IPS DF 6.9 (cell line): ENCODE data around the gene RNF208.

ENCODE experiments used
- DNase-seq: peaks from one replicate; pipeline ENCODE4 v3.0.0-alpha.2; 2013; ENCODE audit warnings: low read depth, low spot score
- H3K27ac ChIP-seq: one replicate; pipeline ENCODE4 v1.5.1; 2013; ENCODE audit warnings: low read length, control low read depth
- H3K27me3 ChIP-seq: 2 replicates; pipeline ENCODE4 v1.6.1; 2013; ENCODE audit warnings: mild to moderate bottlenecking, low read length; ENCODE audit not compliant: control insufficient read depth, insufficient read depth
- H3K36me3 ChIP-seq: 2 replicates; pipeline ENCODE4 v1.6.1; 2013; ENCODE audit warnings: low read length; ENCODE audit not compliant: control insufficient read depth, insufficient read depth
- H3K4me1 ChIP-seq: 2 replicates; pipeline ENCODE4 v1.6.1; 2013; ENCODE audit warnings: low read length; ENCODE audit not compliant: control insufficient read depth, insufficient read depth
- H3K4me3 ChIP-seq: 2 replicates; pipeline ENCODE4 v1.5.1; 2013; ENCODE audit warnings: mild to moderate bottlenecking, low read length
- H3K9me3 ChIP-seq: 2 replicates; pipeline ENCODE4 v1.6.1; 2013; ENCODE audit warnings: low read length, inconsistent platforms; ENCODE audit not compliant: control insufficient read depth, insufficient read depth
- WGBS: extraction: QIAGEN DNeasy Blood & Tissue Kit; methylation state at CpG from one replicate; pipeline ENCODE4 v1.1.7; 2013; ENCODE audit warnings: mixed read lengths, missing lambda C conversion rate; ENCODE audit not compliant: insufficient read length, insufficient coverage; 5-methylcytosine and 5-hydroxymethylcytosine counted together

RNF208 gene

GRCh38 chr9:137222190-137223077 is at the start of gene RNF208:
Gene RNF208, minus strand, starts transcription at chr9:137222240. Its CDS starts 1,028 bp downstream, at chr9:137221212.
- Histone ChIP-seq H3K27me3 (no peaks in the 10 kb centered on the region; the same call in 1 of the 2 replicates), H3K4me1 (peaks cover 6% of the 10 kb centered on the region), H3K4me3 (peak within 1 kb of the TSS; percentile 49; the same call in 1 of the 2 replicates), H3K27ac (no peak within 1 kb of the TSS), H3K36me3 (no peaks in the 10 kb centered on the region), H3K9me3 (no peaks in the 10 kb centered on the region)
- WGBS: no CpG with 5 or more reads among the region's 88 CpGs
- DNase-seq: no peak

- H3K4me3 ChIP-seq: no peak overlapping the region
- no peak for DNase-seq
- no peaks in the 10 kb centered on the region; the same call in 1 of the 2 replicates for H3K4me1 ChIP-seq
- no peaks in the 10 kb centered on the region for H3K27me3 ChIP-seq
- no CpG with 5 or more reads among the region's 3 CpGs for WGBS
- H3K36me3 ChIP-seq: peaks cover 28% of the 10 kb centered on the region
- no peaks in the 10 kb centered on the region for H3K9me3 ChIP-seq
- H3K27ac ChIP-seq: no peak overlapping the region
Observed at GRCh38 chr9:137271696-137272076, 49.6 kb upstream of the RNF208 start.

- Histone ChIP-seq H3K36me3 (peaks cover 30% of the 10 kb centered on the region), H3K27ac (no peak overlapping the region)
Observed at GRCh38 chr9:137270929-137271695, 49.1 kb upstream of the RNF208 start.

GRCh38 chr9:137269231-137269772 is 47.3 kb upstream of the RNF208 start:
- no peak overlapping the region for H3K27ac ChIP-seq
- no peaks in the 10 kb centered on the region for H3K9me3 ChIP-seq
- no peak for DNase-seq
- no peak overlapping the region for H3K4me3 ChIP-seq
- H3K4me1 ChIP-seq: no peaks in the 10 kb centered on the region; the same call in 1 of the 2 replicates
- H3K27me3 ChIP-seq: no peaks in the 10 kb centered on the region
- peaks cover 35% of the 10 kb centered on the region for H3K36me3 ChIP-seq
- WGBS: no CpG with 5 or more reads among the region's 17 CpGs

More at GRCh38 chr9:137270929-137271695, 49.1 kb upstream of the RNF208 start:
- WGBS: no CpG with 5 or more reads among the region's 32 CpGs
- H3K4me1 ChIP-seq: no peaks in the 10 kb centered on the region; the same call in 1 of the 2 replicates
- no peaks in the 10 kb centered on the region for H3K9me3 ChIP-seq
- no peak for DNase-seq
- no peaks in the 10 kb centered on the region for H3K27me3 ChIP-seq
- H3K4me3 ChIP-seq: no peak overlapping the region

- H3K4me1 ChIP-seq: no peaks in the 10 kb centered on the region; the same call in 1 of the 2 replicates
Observed at GRCh38 chr9:137268538-137269201, 46.6 kb upstream of the RNF208 start.

GRCh38 chr9:137267933-137268355 is 45.9 kb upstream of the RNF208 start:
- H3K27ac ChIP-seq: no peak overlapping the region
- no peak overlapping the region for H3K4me3 ChIP-seq
- no peaks in the 10 kb centered on the region for H3K9me3 ChIP-seq
- DNase-seq: no peak
- peaks cover 43% of the 10 kb centered on the region for H3K36me3 ChIP-seq
- WGBS: no CpG with 5 or more reads among the region's 6 CpGs
- no peaks in the 10 kb centered on the region for H3K27me3 ChIP-seq
- H3K4me1 ChIP-seq: no peaks in the 10 kb centered on the region; the same call in 1 of the 2 replicates

More at GRCh38 chr9:137268538-137269201, 46.6 kb upstream of the RNF208 start:
- H3K27me3 ChIP-seq: no peaks in the 10 kb centered on the region
- H3K4me3 ChIP-seq: no peak overlapping the region
- peaks cover 40% of the 10 kb centered on the region for H3K36me3 ChIP-seq
- WGBS: no CpG with 5 or more reads among the region's 19 CpGs
- DNase-seq: no peak
- no peak overlapping the region for H3K27ac ChIP-seq
- H3K9me3 ChIP-seq: no peaks in the 10 kb centered on the region

- H3K4me1 ChIP-seq: no peaks in the 10 kb centered on the region; the same call in 1 of the 2 replicates
- no CpG with 5 or more reads among the region's 34 CpGs for WGBS
- peaks cover 37% of the 10 kb centered on the region for H3K36me3 ChIP-seq
- H3K27ac ChIP-seq: no peak overlapping the region
- H3K9me3 ChIP-seq: no peaks in the 10 kb centered on the region
- no peak for DNase-seq
- no peaks in the 10 kb centered on the region for H3K27me3 ChIP-seq
- no peak overlapping the region for H3K4me3 ChIP-seq
Observed at GRCh38 chr9:137266585-137267453, 44.8 kb upstream of the RNF208 start.

- H3K9me3 ChIP-seq: no peaks in the 10 kb centered on the region
- H3K4me1 ChIP-seq: no peaks in the 10 kb centered on the region; the same call in 1 of the 2 replicates
- H3K4me3 ChIP-seq: no peak overlapping the region
- no peaks in the 10 kb centered on the region for H3K27me3 ChIP-seq
- WGBS: no CpG with 5 or more reads among the region's 15 CpGs
- peaks cover 37% of the 10 kb centered on the region for H3K36me3 ChIP-seq
- H3K27ac ChIP-seq: no peak overlapping the region
- no peak for DNase-seq
Observed at GRCh38 chr9:137266162-137266527, 44.1 kb upstream of the RNF208 start.

- Histone ChIP-seq H3K27me3 (no peaks in the 10 kb centered on the region), H3K4me1 (no peaks in the 10 kb centered on the region; the same call in 1 of the 2 replicates), H3K4me3 (no peak overlapping the region), H3K27ac (no peak overlapping the region), H3K9me3 (no peaks in the 10 kb centered on the region), H3K36me3 (peaks cover 33% of the 10 kb centered on the region)
- no CpG with 5 or more reads among the region's 29 CpGs for WGBS
- DNase-seq: no peak
Observed at GRCh38 chr9:137265496-137266161, 43.6 kb upstream of the RNF208 start.
